Glutamatergic neuron (in vitro differentiated cells): ENCODE results near the gene SWT1. TPM values are rescaled to one million over a fixed set of nuclear protein-coding genes. Genes with fewer than 3 reads are reported as not detected.
"Not testable (repeated sequence)": the region's sequence is repeated elsewhere in the genome, so short reads cannot be mapped to it uniquely, and the experiment has no call there.

ENCODE experiments used
- DNase-seq: peaks from one replicate; pipeline ENCODE4 v3.0.0; 2022
- H3K27ac Mint-ChIP-seq: one replicate; pipeline ENCODE4 v1.8.0; 2020; ENCODE audit warnings: mild to moderate bottlenecking, mixed read lengths, inconsistent platforms; ENCODE audit not compliant: unreplicated experiment
- H3K27me3 Mint-ChIP-seq: one replicate; pipeline ENCODE4 v1.8.0; 2020; ENCODE audit warnings: mild to moderate bottlenecking, moderate library complexity, mixed read lengths, inconsistent platforms; ENCODE audit not compliant: unreplicated experiment
- H3K36me3 Mint-ChIP-seq: one replicate; pipeline ENCODE4 v1.8.0; 2020; ENCODE audit warnings: mild to moderate bottlenecking, mixed read lengths, inconsistent platforms; ENCODE audit not compliant: unreplicated experiment
- H3K4me1 Mint-ChIP-seq: one replicate; pipeline ENCODE4 v1.8.0; 2020; ENCODE audit warnings: mild to moderate bottlenecking, low read depth, mixed read lengths, inconsistent platforms; ENCODE audit not compliant: unreplicated experiment
- H3K4me3 Mint-ChIP-seq: one replicate; pipeline ENCODE4 v1.8.0; 2020; ENCODE audit warnings: mild to moderate bottlenecking, mixed read lengths, inconsistent platforms; ENCODE audit not compliant: unreplicated experiment
- H3K9me3 Mint-ChIP-seq: one replicate; pipeline ENCODE4 v1.8.0; 2020; ENCODE audit warnings: mild to moderate bottlenecking, moderate library complexity, mixed read lengths, inconsistent platforms; ENCODE audit not compliant: unreplicated experiment
- total RNA-seq: library from RNA; stranded (reverse); fragmentation: NEBNext Ultra II Directional; extraction: Animal tissue kit (Norgen Biotek cat#: 25700); gene quantifications from one replicate; pipeline ENCODE4 v1.2.1, GENCODE V29; 2021; ENCODE audit not compliant: unreplicated experiment
- TF ChIP-seq, protein P1 (sequence below): fragments of 200-600 bp; sonication (generic); IDR thresholded peaks from one replicate; pipeline ENCODE4 v1.5.0; 2021; ENCODE audit not compliant: partially characterized antibody, unreplicated experiment

SWT1 gene
- total RNA-seq, 1 donor from 2014 or later: 15.5 TPM

DNA sequence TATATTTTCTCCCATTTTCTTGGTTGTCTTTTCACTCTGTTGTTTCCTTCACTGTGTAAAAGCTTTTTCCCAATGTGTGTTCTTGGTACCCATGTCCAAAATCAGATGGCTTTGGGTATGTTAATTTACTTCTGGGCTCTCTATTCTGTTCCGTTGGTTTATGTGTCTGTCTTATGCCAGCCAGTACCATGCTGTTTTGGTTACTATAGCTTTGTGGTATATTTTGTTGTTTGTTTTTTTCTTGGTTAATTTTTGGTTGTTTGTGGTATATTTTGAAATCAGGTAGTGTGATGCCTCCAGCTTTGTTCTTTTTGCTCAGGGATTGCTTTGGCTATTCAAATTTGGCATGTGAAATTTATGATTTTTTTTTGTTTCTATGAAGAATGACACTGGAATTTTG is 67.2 kb downstream of the SWT1 start:
- no peak for DNase-seq
- Mint-ChIP-seq H3K27ac (no peak overlapping the region), H3K4me3 (no peak overlapping the region), H3K4me1 (no peaks in the 10 kb centered on the region), H3K36me3 (peaks cover 23% of the 10 kb centered on the region), H3K9me3 (peaks cover 5% of the 10 kb centered on the region), H3K27me3 (no peaks in the 10 kb centered on the region)
- TF ChIP-seq, protein P1, sequence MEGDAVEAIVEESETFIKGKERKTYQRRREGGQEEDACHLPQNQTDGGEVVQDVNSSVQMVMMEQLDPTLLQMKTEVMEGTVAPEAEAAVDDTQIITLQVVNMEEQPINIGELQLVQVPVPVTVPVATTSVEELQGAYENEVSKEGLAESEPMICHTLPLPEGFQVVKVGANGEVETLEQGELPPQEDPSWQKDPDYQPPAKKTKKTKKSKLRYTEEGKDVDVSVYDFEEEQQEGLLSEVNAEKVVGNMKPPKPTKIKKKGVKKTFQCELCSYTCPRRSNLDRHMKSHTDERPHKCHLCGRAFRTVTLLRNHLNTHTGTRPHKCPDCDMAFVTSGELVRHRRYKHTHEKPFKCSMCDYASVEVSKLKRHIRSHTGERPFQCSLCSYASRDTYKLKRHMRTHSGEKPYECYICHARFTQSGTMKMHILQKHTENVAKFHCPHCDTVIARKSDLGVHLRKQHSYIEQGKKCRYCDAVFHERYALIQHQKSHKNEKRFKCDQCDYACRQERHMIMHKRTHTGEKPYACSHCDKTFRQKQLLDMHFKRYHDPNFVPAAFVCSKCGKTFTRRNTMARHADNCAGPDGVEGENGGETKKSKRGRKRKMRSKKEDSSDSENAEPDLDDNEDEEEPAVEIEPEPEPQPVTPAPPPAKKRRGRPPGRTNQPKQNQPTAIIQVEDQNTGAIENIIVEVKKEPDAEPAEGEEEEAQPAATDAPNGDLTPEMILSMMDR: no peak

DNA sequence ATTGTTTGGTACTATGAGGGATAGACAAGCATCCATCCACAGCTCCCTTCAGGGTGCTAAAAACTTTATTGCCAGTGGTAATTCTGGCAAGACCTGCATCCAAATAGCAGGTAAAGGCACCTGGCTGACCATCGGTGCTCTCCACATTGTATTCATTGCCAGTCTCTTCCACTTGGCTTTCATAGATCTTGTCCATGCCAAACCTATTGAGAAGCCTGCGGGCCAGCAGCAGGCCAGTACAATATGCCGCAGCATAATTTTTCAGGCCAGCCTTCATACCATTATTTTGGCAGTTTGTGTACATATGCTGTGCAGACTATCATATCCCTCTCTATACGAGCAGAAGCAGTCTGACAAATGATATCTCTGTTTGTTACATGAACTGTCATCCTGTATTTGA is 70.2 kb downstream of the SWT1 start:
- Mint-ChIP-seq H3K9me3 (peaks cover 5% of the 10 kb centered on the region), H3K36me3 (peaks cover 23% of the 10 kb centered on the region), H3K4me1 (no peaks in the 10 kb centered on the region), H3K27ac (no peak overlapping the region), H3K4me3 (no peak overlapping the region), H3K27me3 (no peaks in the 10 kb centered on the region)
- DNase-seq: no peak
- TF ChIP-seq, protein P1: no peak

DNA sequence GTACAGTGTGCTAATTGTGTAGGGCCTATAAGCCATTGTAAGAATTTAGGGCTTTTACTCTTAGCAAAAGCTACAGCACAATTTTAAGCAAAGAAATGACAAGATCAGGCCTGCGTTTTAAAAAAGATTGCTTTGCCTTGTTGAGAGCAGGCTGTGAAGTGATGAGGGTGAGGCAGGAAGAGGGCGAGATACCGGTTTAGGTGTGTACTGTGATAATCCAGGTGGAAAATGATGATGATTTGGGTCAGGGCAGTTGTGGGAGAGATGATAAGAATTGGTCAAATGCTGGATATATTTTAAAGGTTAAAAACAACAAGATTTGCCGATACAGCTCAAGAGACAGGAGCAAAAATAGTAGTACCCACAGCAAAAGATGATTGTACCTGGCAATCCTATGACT is 72.0 kb downstream of the SWT1 start:
- H3K4me1 Mint-ChIP-seq: no peaks in the 10 kb centered on the region
- peaks cover 2% of the 10 kb centered on the region for H3K9me3 Mint-ChIP-seq
- no peak for DNase-seq
- no peaks in the 10 kb centered on the region for H3K27me3 Mint-ChIP-seq
- TF ChIP-seq, protein P1: no peak
- peaks cover 11% of the 10 kb centered on the region for H3K36me3 Mint-ChIP-seq
- no peak overlapping the region for H3K4me3 Mint-ChIP-seq
- H3K27ac Mint-ChIP-seq: no peak overlapping the region

DNA sequence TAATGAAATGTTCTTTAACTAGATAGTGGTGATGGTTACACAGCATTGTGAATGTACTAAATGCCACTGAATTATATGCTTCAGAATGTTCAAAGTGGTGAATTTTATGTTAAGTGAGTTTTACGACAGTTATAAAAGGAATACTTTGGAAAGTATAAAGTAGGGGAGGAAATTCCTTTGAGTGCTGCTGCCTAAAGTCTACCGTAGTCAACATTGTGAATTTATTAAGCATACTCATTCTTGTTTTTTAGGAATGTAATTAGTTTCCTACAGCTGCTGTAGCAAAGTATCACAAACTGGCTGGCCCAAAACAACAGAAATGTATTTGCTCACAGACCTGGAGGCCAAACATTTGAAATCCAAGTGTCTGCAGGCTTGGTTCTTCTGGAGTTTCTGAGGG is 73.0 kb downstream of the SWT1 start:
- Mint-ChIP-seq H3K36me3 (peaks cover under 1% of the 10 kb centered on the region), H3K4me3 (no peak overlapping the region), H3K27ac (no peak overlapping the region), H3K4me1 (no peaks in the 10 kb centered on the region), H3K27me3 (no peaks in the 10 kb centered on the region), H3K9me3 (no peaks in the 10 kb centered on the region)
- DNase-seq: no peak
- TF ChIP-seq, protein P1: no peak

DNA sequence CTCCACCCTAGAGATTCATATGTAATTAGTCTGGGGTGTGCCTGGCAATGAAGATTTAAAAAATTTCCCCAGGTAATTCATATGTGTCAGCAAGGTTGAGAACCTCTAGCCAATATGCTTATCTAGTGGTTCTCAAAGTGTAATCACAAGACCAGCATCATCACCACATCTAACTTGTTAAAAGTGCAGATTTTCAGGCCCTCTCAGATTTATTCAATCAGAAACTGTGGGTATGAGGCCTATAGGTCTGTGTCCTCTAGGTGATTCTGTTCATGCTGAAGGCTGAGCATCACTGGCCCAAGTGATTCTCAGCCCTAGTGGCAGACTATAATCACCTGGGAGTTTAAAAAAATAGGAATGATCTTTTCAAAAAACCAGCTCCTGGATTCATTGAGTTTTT is 75.9 kb downstream of the SWT1 start:
- H3K36me3 Mint-ChIP-seq: no peaks in the 10 kb centered on the region
- H3K9me3 Mint-ChIP-seq: no peaks in the 10 kb centered on the region
- H3K27ac Mint-ChIP-seq: no peak overlapping the region
- H3K27me3 Mint-ChIP-seq: no peaks in the 10 kb centered on the region
- TF ChIP-seq, protein P1: no peak
- H3K4me3 Mint-ChIP-seq: no peak overlapping the region
- no peaks in the 10 kb centered on the region for H3K4me1 Mint-ChIP-seq
- no peak for DNase-seq

DNA sequence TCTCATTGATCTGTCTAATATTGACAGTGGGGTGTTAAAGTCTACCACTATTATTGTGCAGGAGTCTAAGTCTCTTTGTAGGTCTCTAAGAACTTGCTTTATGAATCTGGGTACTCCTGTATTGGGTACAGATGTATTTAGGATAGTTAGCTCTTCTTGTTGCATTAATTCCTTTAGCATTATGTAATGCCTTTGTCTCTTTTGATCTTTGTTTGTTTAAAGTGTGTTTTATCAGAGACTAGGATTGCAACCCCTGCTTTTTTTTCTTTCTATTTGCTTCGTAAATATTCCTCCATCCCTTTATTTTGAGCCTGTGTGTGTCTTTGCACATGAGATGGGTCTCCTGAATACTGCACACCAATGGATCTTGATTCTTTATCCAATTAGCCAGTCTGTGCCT is 77.2 kb downstream of the SWT1 start:
- H3K27me3 Mint-ChIP-seq, H3K4me3 Mint-ChIP-seq, H3K27ac Mint-ChIP-seq, H3K4me1 Mint-ChIP-seq, H3K36me3 Mint-ChIP-seq, DNase-seq, H3K9me3 Mint-ChIP-seq: not testable (repeated sequence)

DNA sequence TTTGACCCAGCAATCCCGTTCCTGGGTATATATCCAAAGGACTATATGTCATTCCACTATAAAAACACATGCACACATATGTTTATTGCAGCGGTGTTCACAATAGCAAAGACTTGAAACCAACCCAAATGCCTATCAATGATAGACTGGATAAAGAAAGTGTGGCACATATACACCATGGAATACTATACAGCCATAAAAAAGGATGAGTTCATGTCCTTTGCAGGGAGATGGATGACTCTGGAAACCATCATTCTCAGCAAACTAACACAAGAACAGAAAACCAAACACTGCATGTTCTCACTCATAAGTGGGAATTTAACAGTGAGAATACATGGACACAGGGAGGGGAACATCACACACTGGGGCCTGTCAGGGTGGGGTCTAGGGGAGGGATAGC is 80.2 kb downstream of the SWT1 start:
- H3K27ac Mint-ChIP-seq, H3K4me3 Mint-ChIP-seq, H3K36me3 Mint-ChIP-seq: not testable (repeated sequence)

More for the DNA sequence above, 80.2 kb downstream of the SWT1 start:
- not testable (repeated sequence) for DNase-seq, H3K4me1 Mint-ChIP-seq, H3K27me3 Mint-ChIP-seq, H3K9me3 Mint-ChIP-seq
